ENCODE measurements around the gene ARHGEF6.

The ARHGEF6 gene

GRCh38 chrX:136745215-136746173 is 35.2 kb downstream of the ARHGEF6 start:
- DNase-seq, result no peak

GRCh38 chrX:136742721-136743379 is 37.9 kb downstream of the ARHGEF6 start:
- no peak for DNase-seq

GRCh38 chrX:136738049-136738729 is 42.5 kb downstream of the ARHGEF6 start:
- DNase-seq, result no peak

GRCh38 chrX:136736690-136737089 is 44.0 kb downstream of the ARHGEF6 start:
- DNase-seq, result no peak

GRCh38 chrX:136735601-136736000 is 45.1 kb downstream of the ARHGEF6 start:
- DNase-seq, result no peak

- no peak for DNase-seq
Measured at GRCh38 chrX:136733613-136734012, 47.1 kb downstream of the ARHGEF6 start.

- DNase-seq, result no peak
Measured at GRCh38 chrX:136731798-136732197, 48.9 kb downstream of the ARHGEF6 start.

- DNase-seq, result no peak
Measured at GRCh38 chrX:136731207-136731782, 49.4 kb downstream of the ARHGEF6 start.

GRCh38 chrX:136728393-136728792 is 52.3 kb downstream of the ARHGEF6 start:
- DNase-seq, result no peak

GRCh38 chrX:136725441-136726104 is 55.2 kb downstream of the ARHGEF6 start:
- no peak for DNase-seq

- DNase-seq, result no peak
Measured at GRCh38 chrX:136718091-136718490, 62.6 kb downstream of the ARHGEF6 start.

GRCh38 chrX:136714626-136715599 is 65.8 kb downstream of the ARHGEF6 start:
- no peak for DNase-seq

- no peak for DNase-seq
Measured at GRCh38 chrX:136712650-136713310, 68.0 kb downstream of the ARHGEF6 start.

- DNase-seq, result peak; percentile 15 to 20
Measured at GRCh38 chrX:136711147-136711546, 69.6 kb downstream of the ARHGEF6 start.

- peak; percentile 44 to 70 for DNase-seq
Measured at GRCh38 chrX:136710325-136710951, 70.3 kb downstream of the ARHGEF6 start.

- DNase-seq, result no peak
Measured at GRCh38 chrX:136708348-136708747, 72.4 kb downstream of the ARHGEF6 start.

GRCh38 chrX:136697156-136697555 is 83.6 kb downstream of the ARHGEF6 start:
- DNase-seq, result no peak

GRCh38 chrX:136694431-136695087 is 86.2 kb downstream of the ARHGEF6 start:
- peak in 1 of 2 donors; percentile 12 for DNase-seq

- DNase-seq, result no peak
Measured at GRCh38 chrX:136692271-136692670, 88.5 kb downstream of the ARHGEF6 start.
